KMS-11 (cell line): Measurements from ENCODE around the gene MTMR1.

Experiments used
- H2AFZ ChIP-seq: fragments of 200-600 bp; sonication (generic); 2 replicates; pipeline ENCODE4 v1.6.1; 2016; ENCODE audit warnings: antibody characterized with exemption, mixed run types, low read depth
- H3K27ac ChIP-seq: fragments of 200-600 bp; sonication (generic); 2 replicates; pipeline ENCODE4 v1.6.1; 2016; ENCODE audit warnings: mild to moderate bottlenecking, mixed run types
- H3K27me3 ChIP-seq: fragments of 200-600 bp; sonication (generic); 2 replicates; pipeline ENCODE4 v1.6.1; 2017; ENCODE audit warnings: mild to moderate bottlenecking, low read depth, mixed run types, moderate library complexity; ENCODE audit not compliant: insufficient read depth
- H3K36me3 ChIP-seq: fragments of 200-600 bp; sonication (generic); 2 replicates; pipeline ENCODE4 v1.6.1; 2017; ENCODE audit warnings: mild to moderate bottlenecking, mixed run types; ENCODE audit not compliant: insufficient read depth
- H3K4me1 ChIP-seq: fragments of 200-600 bp; sonication (generic); 2 replicates; pipeline ENCODE4 v1.6.1; 2016; ENCODE audit warnings: mild to moderate bottlenecking, low read depth, mixed run types; ENCODE audit not compliant: poor library complexity, severe bottlenecking
- H3K4me2 ChIP-seq: fragments of 200-600 bp; sonication (generic); 2 replicates; pipeline ENCODE4 v1.7.0; 2016; ENCODE audit warnings: mild to moderate bottlenecking, mixed run types
- H3K4me3 ChIP-seq: fragments of 200-600 bp; sonication (generic); IDR thresholded peaks from 2 replicates; pipeline ENCODE4 v1.6.1; 2017; ENCODE audit warnings: low read depth, low read length, mixed read lengths; ENCODE audit not compliant: insufficient read depth
- H3K79me2 ChIP-seq: fragments of 200-600 bp; sonication (generic); 2 replicates; pipeline ENCODE4 v1.6.1; 2016; ENCODE audit warnings: low read depth, mixed run types; ENCODE audit not compliant: insufficient read depth
- H3K9ac ChIP-seq: fragments of 200-600 bp; sonication (generic); 2 replicates; pipeline ENCODE4 v1.6.1; 2016; ENCODE audit warnings: mild to moderate bottlenecking, mixed run types
- H4K20me1 ChIP-seq: fragments of 200-600 bp; sonication (generic); 2 replicates; pipeline ENCODE4 v1.6.1; 2016; ENCODE audit warnings: mild to moderate bottlenecking, mixed run types; ENCODE audit not compliant: insufficient read depth
- TF ChIP-seq, protein P1 (sequence below): fragments of 200-600 bp; sonication (generic); conservative IDR thresholded peaks from 2 replicates; pipeline ENCODE4 v1.6.1; 2017; ENCODE audit warnings: low read depth, mild to moderate bottlenecking, antibody characterized with exemption, low read length, moderate library complexity, mixed read lengths

MTMR1 gene

DNA sequence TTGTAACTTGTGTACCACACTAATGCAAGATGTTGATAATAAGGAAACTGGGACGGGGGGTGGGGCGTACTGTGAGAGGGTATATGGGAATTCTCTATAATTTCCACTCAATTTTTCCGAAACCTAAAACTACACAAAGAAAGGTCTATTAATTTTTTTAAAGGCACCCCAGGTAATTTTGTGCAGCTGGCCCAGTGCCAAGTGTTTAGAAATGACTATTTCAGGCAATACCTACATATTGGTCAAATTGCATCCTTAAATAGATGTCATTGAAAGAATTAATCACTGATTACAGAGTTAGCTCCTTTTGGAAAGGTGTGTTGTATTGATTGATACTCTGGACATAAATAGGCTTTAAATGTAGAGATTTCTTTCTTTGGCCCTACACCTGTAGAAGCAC, 10.1 kb upstream of the MTMR1 start:
- H3K27ac ChIP-seq: no peak overlapping the region
- no peaks in the 10 kb centered on the region for H4K20me1 ChIP-seq
- TF ChIP-seq, protein P1, sequence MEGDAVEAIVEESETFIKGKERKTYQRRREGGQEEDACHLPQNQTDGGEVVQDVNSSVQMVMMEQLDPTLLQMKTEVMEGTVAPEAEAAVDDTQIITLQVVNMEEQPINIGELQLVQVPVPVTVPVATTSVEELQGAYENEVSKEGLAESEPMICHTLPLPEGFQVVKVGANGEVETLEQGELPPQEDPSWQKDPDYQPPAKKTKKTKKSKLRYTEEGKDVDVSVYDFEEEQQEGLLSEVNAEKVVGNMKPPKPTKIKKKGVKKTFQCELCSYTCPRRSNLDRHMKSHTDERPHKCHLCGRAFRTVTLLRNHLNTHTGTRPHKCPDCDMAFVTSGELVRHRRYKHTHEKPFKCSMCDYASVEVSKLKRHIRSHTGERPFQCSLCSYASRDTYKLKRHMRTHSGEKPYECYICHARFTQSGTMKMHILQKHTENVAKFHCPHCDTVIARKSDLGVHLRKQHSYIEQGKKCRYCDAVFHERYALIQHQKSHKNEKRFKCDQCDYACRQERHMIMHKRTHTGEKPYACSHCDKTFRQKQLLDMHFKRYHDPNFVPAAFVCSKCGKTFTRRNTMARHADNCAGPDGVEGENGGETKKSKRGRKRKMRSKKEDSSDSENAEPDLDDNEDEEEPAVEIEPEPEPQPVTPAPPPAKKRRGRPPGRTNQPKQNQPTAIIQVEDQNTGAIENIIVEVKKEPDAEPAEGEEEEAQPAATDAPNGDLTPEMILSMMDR: no peak

DNA sequence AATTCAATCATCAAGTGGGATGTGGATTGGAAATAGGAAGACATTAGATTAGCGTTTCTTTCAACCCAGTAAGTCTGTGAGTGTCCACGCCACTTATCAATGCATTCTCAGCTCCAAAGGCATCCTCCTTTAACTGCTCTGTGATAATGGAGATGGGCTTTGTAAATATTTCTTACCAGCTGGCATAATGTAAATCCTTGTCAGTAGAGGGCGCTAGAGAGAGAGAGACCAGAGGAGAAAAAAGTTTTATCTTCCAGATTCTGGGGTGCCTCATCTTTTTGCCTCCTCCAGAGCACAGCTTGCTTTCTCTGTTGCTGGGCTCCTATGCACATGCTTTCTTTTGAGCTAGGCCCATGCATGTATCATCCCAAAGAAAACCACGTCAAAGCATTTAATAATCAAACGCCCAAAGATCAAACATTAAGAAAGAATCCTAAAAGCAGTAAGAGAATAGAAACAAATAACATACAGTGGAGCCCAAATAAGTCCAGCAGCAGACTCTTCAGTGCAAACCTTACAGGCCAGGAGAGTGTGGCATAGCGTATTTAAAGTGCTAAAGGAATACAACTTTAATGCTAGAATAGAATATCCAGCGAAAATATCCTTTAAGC, 9.6 kb upstream of the MTMR1 start:
- Histone ChIP-seq H2AFZ (no peak overlapping the region), H3K4me1 (no peaks in the 10 kb centered on the region), H3K9ac (no peak overlapping the region), H4K20me1 (no peaks in the 10 kb centered on the region), H3K4me2 (no peak overlapping the region), H3K36me3 (no peaks in the 10 kb centered on the region), H3K27ac (no peak overlapping the region), H3K79me2 (no peaks in the 10 kb centered on the region), H3K4me3 (no peak overlapping the region), H3K27me3 (no peaks in the 10 kb centered on the region)
- TF ChIP-seq, protein P1: peak; percentile 78

More for the DNA sequence above, 10.1 kb upstream of the MTMR1 start:
- H3K4me1 ChIP-seq: no peaks in the 10 kb centered on the region
- H3K79me2 ChIP-seq: no peaks in the 10 kb centered on the region
- H2AFZ ChIP-seq: no peak overlapping the region
- H3K36me3 ChIP-seq: no peaks in the 10 kb centered on the region
- H3K4me3 ChIP-seq: no peak overlapping the region
- no peak overlapping the region for H3K9ac ChIP-seq
- H3K4me2 ChIP-seq: no peak overlapping the region
- H3K27me3 ChIP-seq: no peaks in the 10 kb centered on the region

DNA sequence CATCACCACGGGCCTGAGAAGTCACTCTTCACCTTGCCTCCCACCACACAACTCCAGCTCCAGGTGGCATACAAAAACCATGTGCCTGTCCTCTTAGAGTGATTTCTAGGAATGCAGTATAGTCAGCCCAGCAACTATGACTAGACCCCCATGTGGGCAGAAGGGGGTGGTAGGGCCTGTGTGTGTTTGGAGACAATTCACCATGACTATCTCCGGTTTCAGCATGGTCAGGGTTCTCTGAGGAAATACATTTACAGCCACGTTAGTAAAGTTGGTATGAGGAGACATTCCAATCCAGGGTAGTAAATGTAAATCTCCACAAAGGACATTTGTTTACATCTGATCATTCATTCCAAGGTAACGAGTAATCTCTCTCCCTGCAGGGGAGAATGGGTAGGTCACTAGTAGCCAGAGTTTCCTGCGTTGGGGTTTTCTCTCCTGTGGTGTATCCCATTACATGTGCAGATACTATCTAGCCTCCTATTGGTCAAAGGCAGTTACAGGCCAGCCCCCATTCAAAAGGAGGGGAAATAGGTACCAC, 4.2 kb upstream of the MTMR1 start:
- H3K4me1 ChIP-seq: peaks cover 10% of the 10 kb centered on the region
- TF ChIP-seq, protein P1: no peak
- H3K79me2 ChIP-seq: no peaks in the 10 kb centered on the region
- no peaks in the 10 kb centered on the region for H3K27me3 ChIP-seq
- no peak overlapping the region for H2AFZ ChIP-seq
- H3K27ac ChIP-seq: no peak overlapping the region
- no peak overlapping the region for H3K4me3 ChIP-seq
- H3K4me2 ChIP-seq: no peak overlapping the region
- no peaks in the 10 kb centered on the region for H3K36me3 ChIP-seq
- no peak overlapping the region for H3K9ac ChIP-seq
- H4K20me1 ChIP-seq: no peaks in the 10 kb centered on the region

DNA sequence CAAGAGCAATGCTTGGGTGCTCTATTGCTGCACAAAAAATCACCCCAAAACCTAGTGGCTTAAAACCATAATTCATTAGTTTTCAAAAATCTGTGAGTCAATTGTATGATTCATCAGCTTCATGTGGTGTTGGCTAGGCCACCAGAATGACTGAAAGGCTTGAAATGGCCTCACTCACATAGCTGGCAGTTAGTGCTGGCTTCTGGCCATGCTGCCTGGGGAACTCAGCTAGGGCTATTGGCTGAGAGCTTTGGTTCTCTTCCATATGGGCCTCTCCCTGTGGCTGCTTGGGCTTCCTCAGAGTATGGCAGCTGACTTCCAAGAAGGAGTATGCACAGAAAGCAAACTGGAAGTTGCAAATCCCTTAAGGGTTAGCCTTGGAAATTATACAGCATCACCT, 3.1 kb upstream of the MTMR1 start:
- H3K9ac ChIP-seq: no peak overlapping the region
- H3K27ac ChIP-seq: no peak overlapping the region
- no peak overlapping the region for H3K4me2 ChIP-seq
- H3K36me3 ChIP-seq: no peaks in the 10 kb centered on the region
- peaks cover 9% of the 10 kb centered on the region; the same call in 1 of the 2 replicates for H3K79me2 ChIP-seq
- no peaks in the 10 kb centered on the region for H4K20me1 ChIP-seq
- TF ChIP-seq, protein P1: no peak
- H3K27me3 ChIP-seq: no peaks in the 10 kb centered on the region
- H3K4me3 ChIP-seq: no peak overlapping the region
- peaks cover 19% of the 10 kb centered on the region for H3K4me1 ChIP-seq
- H2AFZ ChIP-seq: no peak overlapping the region
